Endodermal cell (in vitro differentiated cells): ENCODE measurements around the gene ATP8B1. TPM values are rescaled to one million over a fixed set of nuclear protein-coding genes. Genes with fewer than 3 reads are reported as not detected.

Source experiments
- DNase-seq: peaks from one replicate; pipeline ENCODE4 v3.0.0-alpha.2; 2017
- H3K27ac ChIP-seq: 2 replicates; pipeline ENCODE4 v1.5.1; 2013; ENCODE audit warnings: mild to moderate bottlenecking, low read depth, low read length, moderate library complexity
- H3K27me3 ChIP-seq: 2 replicates; pipeline ENCODE4 v1.6.1; 2013; ENCODE audit warnings: mild to moderate bottlenecking, low read length, moderate library complexity; ENCODE audit not compliant: insufficient read depth, control insufficient read depth, poor library complexity, severe bottlenecking
- H3K36me3 ChIP-seq: 2 replicates; pipeline ENCODE4 v1.7.0; 2013; ENCODE audit warnings: mild to moderate bottlenecking, low read length, moderate library complexity; ENCODE audit not compliant: control insufficient read depth, insufficient read depth
- H3K4me1 ChIP-seq: one replicate; pipeline ENCODE4 v1.7.0; 2013; ENCODE audit warnings: low read length; ENCODE audit not compliant: control insufficient read depth, insufficient read depth
- H3K4me3 ChIP-seq: 2 replicates; pipeline ENCODE4 v1.5.1; 2013; ENCODE audit warnings: mild to moderate bottlenecking, low read length, moderate library complexity
- H3K9ac ChIP-seq: 2 replicates; pipeline ENCODE4 v1.6.1; 2013; ENCODE audit warnings: mild to moderate bottlenecking, low read length, moderate library complexity; ENCODE audit not compliant: poor library complexity, severe bottlenecking; ENCODE audit errors: extremely low read depth
- H3K9me3 ChIP-seq: 2 replicates; pipeline ENCODE4 v1.6.1; 2013; ENCODE audit warnings: mild to moderate bottlenecking, low read length, moderate library complexity; ENCODE audit not compliant: control insufficient read depth
- H3K27ac Mint-ChIP-seq: 2 replicates; pipeline ENCODE4 v1.8.0; 2020; ENCODE audit warnings: mixed read lengths
- H3K27me3 Mint-ChIP-seq: 2 replicates; pipeline ENCODE4 v1.8.0; 2021; ENCODE audit warnings: mild to moderate bottlenecking, mixed read lengths; ENCODE audit not compliant: insufficient read depth
- H3K36me3 Mint-ChIP-seq: 2 replicates; pipeline ENCODE4 v1.8.0; 2020; ENCODE audit warnings: low read depth, mixed read lengths
- H3K4me1 Mint-ChIP-seq: 2 replicates; pipeline ENCODE4 v1.8.0; 2020; ENCODE audit warnings: mixed read lengths
- H3K4me3 Mint-ChIP-seq: 2 replicates; pipeline ENCODE4 v1.8.0; 2020; ENCODE audit warnings: mild to moderate bottlenecking, moderate library complexity, mixed read lengths
- H3K9me3 Mint-ChIP-seq: 2 replicates; pipeline ENCODE4 v1.8.0; 2020; ENCODE audit warnings: mild to moderate bottlenecking, mixed read lengths
- CTCF ChIP-seq: fragments of 200-600 bp; sonication (generic); conservative IDR thresholded peaks from 2 replicates; pipeline ENCODE4 v1.5.0; 2021; ENCODE audit warnings: antibody characterized with exemption, mild to moderate bottlenecking
- WGBS, 2 experiments: methylation state at CpG; one replicate each; pipeline versions ENCODE4 v1.1.5 to v1.1.7; 2013; ENCODE audit warnings: missing lambda C conversion rate in 2 of 2, mixed read lengths in 1 of 2; ENCODE audit not compliant: insufficient coverage in 1 of 2, insufficient read length in 1 of 2; 5-methylcytosine and 5-hydroxymethylcytosine counted together
- total RNA-seq, 2 donors: library from RNA; stranded (reverse); fragmentation: NEBNext Ultra II Directional in 1 of 2; extraction: Animal tissue kit (Norgen Biotek cat#: 25700) in 1 of 2; gene quantifications; 2 replicates in 1 of 2; 3 replicates in 1 of 2; pipeline ENCODE4 v1.2.1, GENCODE V29; 2021

The ATP8B1 gene
- total RNA-seq, 2 donors from 2014 or later: 1.7 to 13.5 TPM

- Histone ChIP-seq H3K4me3 (no peak overlapping the region), H3K9ac (no peak overlapping the region), H3K27me3 (no peaks in the 10 kb centered on the region), H3K27ac (no peak overlapping the region), H3K36me3 (no peaks in the 10 kb centered on the region), H3K9me3 (no peaks in the 10 kb centered on the region), H3K4me1 (no peaks in the 10 kb centered on the region)
- H3K4me3 Mint-ChIP-seq: no peak overlapping the region
- no peak for DNase-seq
- H3K9me3 Mint-ChIP-seq: no peaks in the 10 kb centered on the region
- no peaks in the 10 kb centered on the region for H3K36me3 Mint-ChIP-seq
- WGBS, 2 experiments: 86 to 91% methylated on average over 7 to 8 of the region's 8 CpGs
- H3K27me3 Mint-ChIP-seq: no peaks in the 10 kb centered on the region
- H3K4me1 Mint-ChIP-seq: peaks cover 37% of the 10 kb centered on the region
- TF ChIP-seq CTCF: no peak
- H3K27ac Mint-ChIP-seq: no peak overlapping the region
These were observed 34.4 kb downstream of the ATP8B1 start for GRCh38 chr18:57768537-57769326.

- Histone ChIP-seq H3K4me3 (no peak overlapping the region), H3K27me3 (no peaks in the 10 kb centered on the region), H3K9ac (no peak overlapping the region), H3K36me3 (no peaks in the 10 kb centered on the region), H3K9me3 (no peaks in the 10 kb centered on the region), H3K4me1 (no peaks in the 10 kb centered on the region), H3K27ac (no peak overlapping the region)
- Mint-ChIP-seq H3K9me3 (no peaks in the 10 kb centered on the region), H3K4me3 (no peak overlapping the region), H3K27ac (no peak overlapping the region), H3K27me3 (no peaks in the 10 kb centered on the region), H3K4me1 (peaks cover 26% of the 10 kb centered on the region), H3K36me3 (no peaks in the 10 kb centered on the region)
- 87 to 88% methylated on average over 7 to 12 of the region's 12 CpGs for WGBS, 2 experiments
- DNase-seq: no peak
- no peak for TF ChIP-seq CTCF
These were observed 35.7 kb downstream of the ATP8B1 start for GRCh38 chr18:57767259-57768050.

- Mint-ChIP-seq H3K4me3 (no peak overlapping the region), H3K4me1 (peaks cover 10% of the 10 kb centered on the region), H3K27ac (no peak overlapping the region), H3K9me3 (no peaks in the 10 kb centered on the region), H3K36me3 (peaks cover 5% of the 10 kb centered on the region), H3K27me3 (no peaks in the 10 kb centered on the region)
- Histone ChIP-seq H3K4me1 (no peaks in the 10 kb centered on the region), H3K36me3 (no peaks in the 10 kb centered on the region), H3K9me3 (no peaks in the 10 kb centered on the region), H3K4me3 (no peak overlapping the region), H3K27ac (no peak overlapping the region), H3K27me3 (no peaks in the 10 kb centered on the region), H3K9ac (no peak overlapping the region)
- no peak for DNase-seq
- no peak for TF ChIP-seq CTCF
- WGBS, 2 experiments: 85 to 86% methylated on average over 1 to 2 of the region's 2 CpGs
These were observed 38.1 kb downstream of the ATP8B1 start for GRCh38 chr18:57764995-57765394.
